NCI-H2196 treated with DMSO at 0.1 percent for 48 hours (cell line): Measurements from ENCODE around the gene CDX2.
"Not testable (repeated sequence)": the region's sequence is repeated elsewhere in the genome, so short reads cannot be mapped to it uniquely, and the experiment has no call there.

ENCODE experiments used
- DNase-seq: peaks from one replicate; lab custom pipeline; 2025; ENCODE audit not compliant: unreplicated experiment; lab: John Stamatoyannopoulos, UW

The CDX2 gene, protein sequence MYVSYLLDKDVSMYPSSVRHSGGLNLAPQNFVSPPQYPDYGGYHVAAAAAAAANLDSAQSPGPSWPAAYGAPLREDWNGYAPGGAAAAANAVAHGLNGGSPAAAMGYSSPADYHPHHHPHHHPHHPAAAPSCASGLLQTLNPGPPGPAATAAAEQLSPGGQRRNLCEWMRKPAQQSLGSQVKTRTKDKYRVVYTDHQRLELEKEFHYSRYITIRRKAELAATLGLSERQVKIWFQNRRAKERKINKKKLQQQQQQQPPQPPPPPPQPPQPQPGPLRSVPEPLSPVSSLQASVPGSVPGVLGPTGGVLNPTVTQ

GRCh38 chr13:27969082-27969865, at the start of gene CDX2:
Gene CDX2, minus strand, starts transcription at chr13:27969315. Its CDS starts 309 bp downstream, at chr13:27969006.
- peak; percentile 40 for DNase-seq

GRCh38 chr13:28014301-28014700, 45.2 kb upstream of the CDX2 start:
- no peak for DNase-seq

GRCh38 chr13:28013482-28013881, 44.4 kb upstream of the CDX2 start:
- no peak for DNase-seq

GRCh38 chr13:28012896-28013295, 43.8 kb upstream of the CDX2 start:
- DNase-seq: no peak

DNA sequence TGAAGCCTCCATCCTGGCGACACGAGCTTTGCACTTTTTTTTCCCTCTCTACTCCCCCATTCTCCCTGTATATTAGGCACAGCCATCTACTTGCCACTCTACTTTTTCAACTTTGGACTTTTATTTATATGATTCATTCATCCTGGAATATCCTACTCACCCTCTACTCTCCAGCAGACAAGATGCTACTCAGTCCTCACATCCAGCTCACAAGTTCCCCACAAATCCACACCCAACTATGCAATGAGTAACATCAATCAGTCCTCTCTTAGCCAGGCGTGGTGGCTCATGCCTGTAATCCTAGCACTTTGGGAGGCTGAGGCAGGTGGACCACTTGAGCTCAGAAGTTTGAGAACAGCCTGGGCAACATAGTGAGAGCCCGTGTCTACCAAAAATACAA, 43.3 kb upstream of the CDX2 start:
- DNase-seq: no peak

- no peak for DNase-seq
These were observed 40.9 kb upstream of the CDX2 start for GRCh38 chr13:28010046-28010445.

- DNase-seq: not testable (repeated sequence)
These were observed 35.9 kb upstream of the CDX2 start for GRCh38 chr13:28005016-28005415.

DNA sequence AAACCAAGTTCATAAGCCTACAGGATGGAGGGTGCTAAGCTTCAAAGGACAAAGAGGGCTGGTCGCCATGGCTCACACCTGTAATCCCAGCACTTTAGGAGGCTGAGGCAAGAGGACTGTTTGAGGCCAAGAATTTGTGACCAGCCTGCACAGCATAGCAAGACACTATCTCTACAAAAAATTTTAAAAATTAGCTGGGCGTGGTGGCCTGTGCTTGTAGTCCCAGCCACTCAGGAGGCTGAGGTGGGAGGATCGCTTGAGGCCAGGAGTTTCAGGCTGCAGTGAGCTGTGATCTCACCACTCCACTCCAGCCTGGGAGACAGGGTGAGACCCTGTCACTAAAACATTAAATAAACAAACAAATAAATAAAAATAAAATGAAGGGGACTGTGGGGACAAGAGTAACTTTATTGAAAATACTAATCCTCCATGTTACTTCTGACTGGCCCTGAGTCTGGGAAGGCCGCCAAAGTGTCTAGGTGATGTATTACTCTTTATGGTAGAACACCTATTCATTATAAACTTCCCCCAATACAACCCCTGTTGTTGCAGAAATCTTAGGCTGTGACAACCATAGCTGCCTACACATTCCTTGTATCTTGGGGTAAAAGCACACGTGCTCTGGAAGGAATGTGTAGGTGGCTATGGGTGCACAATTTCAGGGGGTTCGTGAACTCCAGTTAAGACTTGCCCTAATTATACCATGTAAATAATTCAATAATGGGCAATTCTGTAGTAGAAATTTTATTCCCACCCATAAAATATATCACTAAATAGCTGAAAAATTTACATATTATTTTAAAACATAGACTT, 34.0 kb upstream of the CDX2 start:
- no peak for DNase-seq

- DNase-seq: no peak
These were observed 32.8 kb upstream of the CDX2 start for GRCh38 chr13:28001837-28002473.

- DNase-seq: no peak
These were observed 31.9 kb upstream of the CDX2 start for GRCh38 chr13:28001049-28001448.

DNA sequence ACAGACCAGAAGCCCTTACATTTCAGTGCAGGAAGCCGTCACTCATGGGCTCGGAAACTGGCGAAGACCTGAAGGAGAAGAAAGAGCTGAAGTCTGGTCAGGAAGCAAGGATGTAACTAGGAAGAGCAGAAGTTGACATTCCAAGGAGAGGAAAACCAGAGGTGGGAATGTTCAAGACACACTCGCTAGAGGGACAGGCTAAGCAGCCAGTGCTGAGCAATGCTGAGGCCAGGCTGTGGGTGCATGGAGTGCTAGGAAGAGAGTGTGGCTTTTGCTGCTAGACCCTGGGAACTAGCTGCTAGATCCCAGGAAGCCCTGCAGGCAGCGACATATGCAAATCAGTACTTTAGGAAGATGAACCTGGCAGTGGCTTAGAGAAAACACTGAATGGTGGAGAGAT, 31.5 kb upstream of the CDX2 start:
- DNase-seq: no peak

DNA sequence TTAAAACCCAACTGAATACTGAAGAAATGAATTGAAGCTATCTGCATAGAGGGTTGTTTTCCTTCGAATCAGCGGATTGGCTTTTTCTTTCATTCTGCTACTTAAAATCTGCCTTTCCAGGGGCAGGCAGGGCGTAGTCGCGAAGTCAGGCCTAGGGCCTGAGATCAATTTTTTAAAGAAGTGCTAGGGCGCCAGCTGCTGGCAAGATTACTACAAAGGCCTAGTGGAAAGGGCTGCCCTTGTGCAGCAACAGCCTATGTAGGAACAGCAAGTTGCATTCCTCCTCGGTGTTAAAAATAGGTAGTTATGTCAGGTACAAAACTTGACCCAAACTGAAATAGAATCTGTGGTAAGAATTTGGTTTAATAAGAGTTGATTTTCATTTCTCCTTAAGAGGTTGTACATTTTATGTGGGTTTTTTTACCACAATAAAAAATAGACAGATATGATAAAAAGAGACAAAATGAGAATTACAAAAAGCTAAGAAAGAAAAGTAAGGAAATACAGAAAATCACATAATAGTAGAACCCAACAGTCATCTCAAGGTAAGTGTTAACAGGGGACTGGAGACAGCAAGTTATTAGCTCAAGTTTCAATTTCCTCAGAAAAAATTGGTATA, 28.9 kb upstream of the CDX2 start:
- DNase-seq: no peak

DNA sequence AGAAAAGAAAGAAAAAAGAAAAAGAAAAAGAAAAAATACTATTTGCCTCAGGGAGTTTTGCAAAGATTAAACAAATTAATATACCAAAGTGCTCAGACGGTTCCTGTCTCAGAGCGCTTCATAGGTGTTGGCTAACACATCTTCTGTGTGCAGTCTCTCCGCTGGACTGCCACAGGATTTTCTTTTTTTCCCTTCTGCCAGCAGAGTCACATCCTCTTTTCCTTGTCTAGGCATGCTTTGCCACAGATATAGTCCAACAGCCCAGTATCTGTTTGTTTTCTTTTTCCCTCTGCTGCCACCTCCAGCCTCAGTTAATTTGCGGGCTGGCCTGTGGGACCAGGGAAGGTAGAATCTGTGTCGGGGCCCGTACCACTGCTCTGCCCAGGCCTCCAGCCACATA, 22.8 kb upstream of the CDX2 start:
- no peak for DNase-seq

DNA sequence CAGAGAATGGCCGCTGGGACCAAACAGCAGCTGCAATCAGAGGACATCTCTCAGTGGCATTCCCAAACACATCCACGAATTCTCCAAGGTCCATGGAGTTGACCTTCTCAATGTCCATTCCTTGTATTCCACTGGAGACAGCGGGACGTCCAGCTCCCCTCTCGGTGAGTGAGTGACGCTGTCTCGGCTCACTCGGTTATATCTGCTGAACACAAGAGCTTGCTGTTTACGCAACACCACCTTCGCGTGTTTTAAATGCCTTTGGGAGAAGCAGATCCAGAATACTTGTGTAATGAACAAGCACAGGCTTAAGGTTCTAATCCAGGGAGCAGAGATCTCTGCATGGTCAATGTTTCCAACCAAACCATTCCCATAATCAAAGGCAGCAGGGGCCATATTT, 19.4 kb upstream of the CDX2 start, which contains the start of gene URAD:
Gene URAD (minus strand): TSS at position 174 of the 400 bp plus-strand sequence. CDS start 56 bp downstream, at position 118.
- no peak for DNase-seq

DNA sequence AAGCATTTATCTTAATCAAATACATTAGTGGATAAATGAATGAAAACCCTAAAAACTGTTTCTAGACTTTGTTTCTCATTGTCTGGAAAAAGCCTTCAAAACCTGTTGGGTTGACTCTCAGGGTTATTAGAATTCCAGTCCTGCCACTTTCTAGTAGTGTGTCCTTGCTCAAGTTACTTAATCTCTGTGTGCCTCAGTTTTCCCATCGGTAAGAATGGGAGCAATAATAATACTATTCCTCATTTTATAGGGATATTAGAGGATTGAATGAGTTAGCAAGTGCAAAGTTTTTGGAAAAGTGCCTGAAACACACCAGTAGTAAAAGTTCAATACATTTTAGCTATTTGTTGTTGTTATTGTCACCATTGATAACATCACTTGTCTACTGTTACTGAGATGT, 16.5 kb upstream of the CDX2 start:
- no peak for DNase-seq

DNA sequence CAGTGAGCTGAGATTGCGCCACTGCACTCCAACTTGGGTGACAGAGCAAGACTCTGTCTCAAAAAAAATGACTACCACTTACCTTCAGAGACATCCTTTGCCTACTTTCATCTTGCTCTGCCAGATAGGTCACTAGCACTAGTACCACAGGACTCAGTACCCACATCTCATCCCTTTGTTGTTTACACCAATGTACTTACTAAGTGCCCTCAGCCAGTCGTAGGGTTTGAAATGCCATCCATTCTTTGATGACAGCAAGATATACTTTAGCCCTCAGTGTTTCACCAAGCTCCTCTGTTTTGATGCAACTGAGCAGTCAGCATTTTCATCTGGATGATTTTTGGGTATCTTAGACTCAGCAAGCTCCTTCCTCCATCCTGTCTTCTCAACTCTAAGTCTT, 13.2 kb upstream of the CDX2 start:
- DNase-seq: no peak

GRCh38 chr13:27981006-27981708, 12.0 kb upstream of the CDX2 start:
- DNase-seq: no peak

DNA sequence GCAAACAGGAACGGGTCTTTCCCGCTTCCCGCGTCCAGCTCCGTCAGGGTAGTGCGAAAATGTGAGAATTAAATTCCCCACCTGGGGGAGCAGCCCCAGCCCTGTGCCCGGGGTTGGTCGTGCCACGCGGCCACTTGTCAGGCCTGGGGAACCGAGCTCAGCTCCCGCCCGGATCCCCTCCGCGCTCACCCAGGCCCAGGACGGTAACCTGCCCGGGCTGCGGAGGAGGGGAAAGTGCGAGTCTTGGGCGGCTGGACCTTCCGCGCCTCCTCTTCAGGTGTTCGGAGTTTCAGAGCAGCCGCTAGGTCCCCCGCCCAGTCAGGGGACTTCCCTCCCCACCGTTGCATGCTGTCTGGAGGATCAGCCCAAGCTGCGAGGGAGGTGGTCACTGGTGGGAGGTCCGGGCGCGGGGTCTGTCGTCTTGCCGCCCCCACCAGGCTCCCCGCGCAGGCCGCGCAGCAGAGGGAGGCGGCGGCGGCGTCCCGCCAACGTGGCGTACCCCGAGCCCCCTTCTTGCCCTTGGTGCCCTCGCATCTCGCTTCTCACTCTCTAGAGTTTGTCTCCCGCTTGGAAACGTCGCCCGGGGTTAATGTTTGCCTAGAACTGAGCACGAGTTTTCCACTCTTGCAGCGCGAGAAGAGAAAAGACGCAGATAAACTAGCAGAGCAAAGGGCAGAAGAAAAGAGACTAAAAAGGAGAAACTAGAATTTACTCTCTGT, 11.3 kb upstream of the CDX2 start:
- no peak for DNase-seq

DNA sequence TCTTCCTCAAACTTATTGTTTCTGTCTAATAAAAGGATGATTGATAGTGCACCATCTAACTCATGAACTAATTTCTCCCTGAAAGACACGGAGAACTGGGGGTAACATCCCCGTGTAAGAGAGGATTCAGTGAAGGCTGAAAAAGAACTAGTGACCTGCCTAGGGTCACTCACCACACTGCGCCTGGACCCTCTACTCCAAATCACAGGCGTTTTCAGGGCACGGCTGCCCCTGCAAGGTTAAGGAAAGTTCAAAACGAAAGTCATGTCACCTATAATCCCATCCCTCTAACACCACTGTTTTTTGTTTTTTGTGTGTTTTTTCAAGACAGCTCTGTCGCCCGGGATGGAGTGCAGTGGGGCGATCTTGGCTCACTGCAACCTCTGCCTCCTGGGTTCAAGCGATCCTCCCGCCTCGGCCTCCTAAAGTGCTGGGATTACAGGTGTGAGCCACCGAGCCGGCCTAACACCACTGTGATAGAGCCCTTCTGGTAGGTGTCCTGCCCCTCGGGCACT, 10.7 kb upstream of the CDX2 start:
- no peak for DNase-seq
